HG02943 (cell line): Measurements from ENCODE around the gene FLT4.
"Not testable (repeated sequence)": the region's sequence is repeated elsewhere in the genome, so short reads cannot be mapped to it uniquely, and the experiment has no call there.

Source experiments
- ATAC-seq: cut with Tn5 transposase; IDR thresholded peaks from one replicate; pipeline ENCODE4 v1.9.1; 2021; ENCODE audit warnings: mild to moderate bottlenecking, low read depth, moderate library complexity; ENCODE audit not compliant: unreplicated experiment

FLT4 gene

DNA sequence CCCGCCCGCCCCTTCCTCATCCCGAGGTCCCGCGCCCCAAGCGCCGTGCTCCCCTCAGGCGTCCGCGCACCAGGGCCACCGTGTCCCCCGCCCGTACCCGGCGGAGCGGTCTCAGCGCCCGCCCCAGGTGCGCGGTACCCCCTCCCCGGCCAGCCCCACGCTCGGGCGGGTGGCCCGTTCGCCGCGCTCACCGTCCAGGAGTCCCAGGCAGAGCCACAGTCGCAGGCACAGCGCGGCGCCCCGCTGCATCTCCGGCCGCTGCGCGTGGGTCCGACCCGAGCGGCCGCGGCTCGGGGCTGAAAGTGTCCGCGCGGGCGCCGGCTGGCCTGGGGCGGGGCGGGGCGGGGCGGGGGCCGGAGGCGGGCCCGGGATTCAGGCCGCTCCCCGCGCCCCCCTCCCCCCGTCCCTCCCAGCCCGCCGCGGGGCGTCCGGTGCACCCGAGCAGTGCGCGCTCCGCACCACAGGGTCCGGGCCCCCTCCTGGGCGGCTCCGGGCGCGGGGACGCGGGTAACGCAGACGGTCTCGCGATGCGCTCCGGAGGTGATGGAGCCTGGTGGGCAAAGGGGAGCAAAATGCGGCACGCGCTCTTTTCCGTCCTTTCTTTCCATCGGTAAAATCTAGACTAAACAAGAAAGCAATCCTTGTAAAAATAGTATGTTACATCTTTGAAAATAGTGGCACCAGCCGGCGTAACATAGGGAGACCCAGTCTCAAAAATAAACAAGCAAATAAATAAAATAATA is at the start of gene FLT4:
Gene FLT4, minus strand, starts transcription at position 304 of the 743 bp plus-strand sequence. Its CDS starts 55 bp downstream, at position 249.
- ATAC-seq: no peak

DNA sequence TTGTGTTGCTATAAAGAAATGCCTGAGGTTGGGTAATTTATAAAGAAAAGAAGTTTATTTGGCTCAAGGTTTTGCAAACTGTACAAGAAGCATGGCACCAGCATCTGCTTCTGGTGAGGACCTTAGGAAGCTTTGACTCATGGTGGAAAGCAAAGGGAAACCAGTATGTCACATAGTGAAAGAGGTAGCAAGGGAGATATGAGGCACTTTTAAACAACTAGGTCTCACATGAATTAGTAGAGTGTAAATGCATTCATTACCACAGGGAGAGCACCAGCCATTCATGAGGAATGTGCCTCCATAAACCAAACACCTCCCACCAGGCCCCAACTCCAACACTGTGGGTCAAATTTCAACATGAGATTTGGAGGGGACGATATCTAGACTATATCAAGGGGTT is 49.6 kb upstream of the FLT4 start:
- ATAC-seq: no peak

DNA sequence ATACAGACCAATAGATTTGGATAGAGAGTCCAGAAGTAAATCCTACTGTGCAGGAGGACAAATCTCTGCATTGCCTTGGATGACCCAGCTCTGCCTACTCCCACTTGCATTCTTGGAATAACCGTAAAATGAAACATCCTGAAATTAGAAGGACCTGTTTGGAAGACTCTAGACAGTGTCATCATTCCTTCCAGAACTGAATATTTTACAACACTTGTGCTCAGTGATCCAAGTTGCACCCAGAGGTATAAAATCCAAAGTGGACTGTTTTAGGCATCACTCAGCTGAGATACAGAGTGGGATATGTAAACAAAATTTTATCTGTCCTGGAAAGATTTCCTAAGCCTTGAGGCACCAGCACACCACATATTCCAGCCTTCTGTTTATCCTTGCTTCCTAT is 46.7 kb upstream of the FLT4 start:
- no peak for ATAC-seq

DNA sequence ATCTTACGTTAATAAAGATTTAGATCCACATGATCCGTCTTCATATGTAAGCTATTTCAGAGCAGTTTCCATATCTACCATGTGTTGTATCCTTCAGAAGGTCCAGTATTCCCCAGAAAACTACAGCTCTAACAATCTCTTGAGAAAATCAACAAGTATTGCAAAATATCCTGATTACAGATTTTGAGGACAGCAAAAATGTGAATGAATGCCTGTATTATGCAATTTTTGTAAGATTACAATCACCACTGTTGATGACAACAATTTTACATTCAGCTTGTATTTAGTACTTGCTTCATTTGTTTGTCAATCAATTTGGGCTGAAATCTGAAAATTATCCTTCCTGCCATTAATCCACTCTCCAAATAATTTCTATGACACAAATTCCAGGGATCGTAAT is 43.0 kb upstream of the FLT4 start:
- no peak for ATAC-seq

DNA sequence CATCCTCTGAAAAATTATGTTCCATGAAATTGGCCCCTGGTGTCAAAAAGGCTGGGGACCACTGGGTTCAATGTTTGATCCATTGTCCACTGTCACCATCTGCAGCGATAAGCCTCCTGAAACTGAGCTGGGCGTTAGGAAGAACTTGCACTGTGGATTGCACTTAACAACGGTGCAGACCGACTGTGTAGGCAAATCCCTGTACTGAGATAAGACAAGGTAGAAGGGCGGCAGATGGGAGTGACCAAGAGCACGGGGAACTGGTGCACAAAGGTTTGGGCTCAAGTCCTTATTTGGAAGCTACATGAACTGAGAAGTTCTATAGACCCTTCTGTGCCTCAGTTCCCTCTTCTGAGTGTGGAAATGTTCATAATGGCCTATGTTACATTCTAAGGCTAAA is 41.6 kb upstream of the FLT4 start:
- no peak for ATAC-seq

DNA sequence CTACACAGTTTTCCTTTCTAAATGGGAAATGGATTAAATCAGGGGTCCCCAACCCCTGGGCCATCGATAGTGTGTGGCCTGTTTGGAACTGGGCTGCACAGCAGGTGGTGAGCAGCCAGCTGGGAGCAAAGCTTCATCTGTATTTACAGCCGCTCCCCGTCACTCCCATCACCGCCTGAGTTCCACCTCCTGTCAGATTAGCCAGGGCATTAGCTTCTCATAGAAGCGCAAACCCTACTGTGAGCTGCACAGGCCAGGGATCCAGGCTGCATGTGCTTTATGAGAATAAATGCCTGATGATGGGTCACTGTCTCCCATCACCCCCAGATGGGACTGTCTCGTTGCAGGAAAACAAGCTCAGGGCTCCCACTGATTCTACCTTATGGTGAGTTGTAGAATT is 41.2 kb upstream of the FLT4 start:
- no peak for ATAC-seq

DNA sequence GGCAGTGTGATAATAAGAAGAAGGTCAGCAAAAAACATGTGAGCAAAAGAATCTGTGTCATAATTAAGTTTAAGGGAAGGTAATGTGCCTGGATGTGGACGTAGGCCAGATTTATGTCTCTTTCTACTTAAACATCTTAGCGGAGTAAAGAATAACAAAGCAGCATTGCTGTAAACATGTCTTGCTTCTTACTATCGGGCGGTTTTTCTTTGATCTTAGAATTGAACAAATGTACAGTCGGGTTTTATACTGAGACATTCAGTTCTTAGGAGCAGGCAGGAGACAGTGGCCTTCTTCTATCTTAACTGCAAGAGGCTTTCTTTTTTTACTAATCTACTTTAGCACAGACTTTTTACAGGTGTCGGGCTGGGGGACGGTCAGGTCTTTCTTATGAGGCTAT is 40.4 kb upstream of the FLT4 start:
- no peak for ATAC-seq

DNA sequence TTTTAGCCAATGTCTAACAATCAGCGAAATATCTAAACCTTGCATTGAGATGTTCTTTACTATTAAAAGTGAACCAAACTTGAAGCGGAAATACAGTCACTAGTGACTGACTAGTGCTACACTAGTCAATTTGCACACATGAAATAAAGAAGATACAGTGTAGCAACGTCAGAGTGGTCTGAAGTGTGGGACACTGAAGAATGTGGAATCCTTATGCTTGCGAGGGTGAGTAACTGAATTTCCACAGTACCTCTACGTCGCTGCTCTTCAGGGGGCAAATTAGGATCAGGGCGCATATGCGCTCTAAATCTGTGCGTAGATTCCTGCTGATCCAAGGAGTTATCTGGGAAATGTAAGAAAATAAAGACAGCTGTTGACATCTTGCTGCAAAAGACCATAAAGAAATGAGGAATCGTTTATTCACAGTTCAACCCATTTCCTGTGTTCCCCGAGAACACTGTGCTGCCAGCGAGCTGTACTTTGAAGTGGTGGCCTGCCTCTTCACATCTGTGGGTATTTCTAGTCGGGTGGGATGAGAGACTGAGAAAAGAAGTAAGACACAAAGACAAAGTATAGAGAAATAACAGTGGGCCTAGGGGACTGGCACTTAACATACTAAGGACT is 39.8 kb upstream of the FLT4 start:
- ATAC-seq: no peak

DNA sequence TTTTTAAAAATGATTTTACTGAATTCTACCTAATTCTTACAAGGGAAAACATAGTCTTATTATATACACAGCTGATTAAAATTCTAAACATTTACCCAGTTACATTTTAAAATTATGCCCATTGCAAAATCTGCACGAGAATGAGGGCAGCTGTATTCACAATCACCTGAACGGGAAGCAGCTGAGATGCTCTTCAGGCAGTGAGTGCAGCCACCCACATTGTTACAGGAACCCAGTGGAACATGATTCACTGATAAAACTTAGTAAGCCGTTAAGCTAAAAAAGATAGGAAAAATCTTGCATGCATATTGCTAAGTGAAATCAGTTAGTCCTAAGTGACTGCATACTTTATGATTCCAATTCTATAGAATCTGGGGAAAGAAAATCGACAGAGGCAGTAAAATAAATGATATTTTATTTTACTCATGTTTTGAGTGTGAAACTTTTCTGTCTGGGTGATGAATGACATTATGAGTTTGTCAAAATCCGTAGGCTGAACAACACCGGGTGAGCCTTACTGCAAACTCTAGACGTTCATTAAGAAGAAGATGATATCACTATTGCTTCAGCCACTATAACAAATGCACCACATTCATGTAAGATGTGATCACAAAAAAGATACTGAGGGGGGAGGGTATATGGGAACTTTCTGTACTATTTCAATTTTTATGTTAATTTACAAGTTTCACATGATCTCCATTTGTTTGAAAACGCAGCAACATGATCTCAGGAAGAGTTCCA is 39.1 kb upstream of the FLT4 start:
- no peak for ATAC-seq

DNA sequence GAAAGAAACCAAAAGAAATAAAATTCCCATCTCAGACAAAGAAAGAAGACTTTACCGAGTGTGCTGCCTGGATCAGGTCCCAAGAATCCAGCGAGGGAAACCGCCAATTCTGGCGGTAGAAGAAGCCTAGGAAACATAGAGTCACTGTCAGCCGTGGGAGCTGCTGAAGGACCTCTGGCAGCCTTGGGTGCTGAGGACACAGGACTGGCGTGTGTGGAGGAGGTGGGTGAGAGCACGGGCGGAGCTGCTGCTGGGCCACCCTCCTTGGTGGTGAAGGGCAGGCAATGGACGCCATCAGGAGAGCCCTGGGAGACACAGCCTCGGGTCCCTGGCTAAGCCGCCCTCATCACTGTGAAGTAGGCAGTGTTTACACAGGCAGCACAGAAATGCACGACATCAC is 37.4 kb upstream of the FLT4 start:
- ATAC-seq: not testable (repeated sequence)

DNA sequence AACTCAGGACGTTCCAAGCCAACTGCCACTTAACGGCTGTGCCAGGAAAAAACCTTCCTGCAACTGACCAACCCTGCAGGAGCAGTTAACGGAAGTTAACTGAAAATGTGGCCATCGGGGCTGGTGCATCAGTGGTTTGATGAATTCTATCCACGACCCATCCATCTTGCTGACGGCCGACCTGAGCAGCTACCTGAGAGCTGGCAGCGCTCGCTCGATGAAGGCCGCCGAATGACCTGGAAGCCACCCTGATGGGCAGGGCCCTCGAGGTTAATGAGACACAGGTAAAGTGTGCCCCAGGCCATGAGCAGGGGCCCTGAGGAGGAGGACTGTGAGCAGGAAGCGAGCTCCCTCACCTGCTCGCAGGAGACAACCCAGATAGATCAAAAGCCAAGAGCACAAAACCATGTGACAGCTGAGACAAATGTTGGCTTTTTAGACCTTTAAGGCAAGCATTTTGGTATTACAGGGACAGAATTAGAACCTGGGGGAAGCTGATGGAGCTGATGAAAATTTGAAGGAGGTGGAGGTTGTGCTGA is 35.3 kb upstream of the FLT4 start:
- ATAC-seq: no peak

DNA sequence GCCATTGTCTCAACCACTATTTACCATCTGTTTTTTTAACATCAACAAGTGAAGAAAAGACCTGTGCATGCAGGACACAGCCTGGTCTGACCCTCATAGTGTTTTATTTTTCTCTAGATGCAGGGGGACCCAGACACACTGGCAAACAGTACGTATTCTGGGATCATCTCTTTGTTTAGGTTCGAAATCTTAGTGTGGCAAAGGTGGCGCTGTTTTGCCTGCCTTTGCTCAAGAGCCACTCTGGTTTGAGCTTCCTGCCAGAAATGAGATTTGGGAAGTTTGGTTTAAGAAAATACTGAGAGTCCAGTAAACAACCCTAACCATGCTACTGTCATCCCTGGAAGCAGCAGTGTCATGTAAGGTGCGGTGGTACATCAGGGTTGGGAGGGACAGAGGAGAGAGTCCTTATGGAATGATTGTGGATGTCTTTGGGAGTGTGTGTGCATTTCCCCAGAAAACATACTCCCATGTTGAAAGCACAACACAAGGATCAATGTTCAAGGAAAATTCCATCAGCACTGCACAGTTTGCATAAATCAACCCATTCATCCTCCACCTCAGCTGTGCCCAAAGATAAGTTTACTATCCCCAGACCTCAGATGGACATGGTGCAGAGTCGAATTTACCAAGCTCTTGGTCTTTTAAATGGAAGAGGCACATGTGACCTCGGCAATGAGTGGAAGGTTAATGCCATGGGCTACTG is 34.0 kb upstream of the FLT4 start:
- no peak for ATAC-seq

DNA sequence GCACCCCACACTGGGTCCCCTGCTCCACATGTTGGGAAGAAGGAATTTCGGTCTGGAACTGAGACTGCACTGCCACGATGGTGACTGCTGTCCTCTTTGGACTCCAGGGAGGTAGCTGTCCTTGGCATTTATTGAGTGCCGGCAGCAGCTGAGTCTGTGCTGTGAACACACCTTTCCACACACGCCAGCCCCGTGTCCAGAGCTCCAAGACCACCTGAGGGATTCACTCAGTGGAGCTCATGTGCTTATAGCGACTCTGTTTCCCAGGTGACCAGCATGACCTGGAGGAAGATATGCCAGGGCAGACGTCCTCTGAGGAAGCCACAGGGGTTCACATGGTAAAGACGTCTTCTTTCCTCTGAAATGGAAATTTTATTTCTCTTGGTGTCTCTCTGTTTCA is 33.2 kb upstream of the FLT4 start:
- no peak for ATAC-seq

DNA sequence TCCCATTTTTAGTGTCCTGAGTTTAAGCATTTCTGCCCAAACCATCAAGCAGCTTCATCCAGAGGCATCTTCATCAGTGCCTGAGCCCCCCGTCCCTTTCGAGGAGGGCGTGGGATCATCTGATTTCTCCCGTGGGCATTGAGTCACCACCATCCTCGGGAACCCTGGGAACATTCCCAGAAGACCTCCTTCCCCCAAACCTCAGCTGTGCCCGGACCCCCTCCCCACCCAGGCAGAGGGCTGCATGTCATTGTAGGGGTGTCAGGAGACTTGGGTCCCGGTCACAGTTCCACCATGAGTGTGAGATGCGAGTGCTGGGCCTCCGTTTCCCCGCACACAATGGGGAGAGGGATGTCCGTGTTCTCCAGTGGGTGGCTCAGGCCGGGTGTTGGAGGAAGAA is 32.6 kb upstream of the FLT4 start:
- ATAC-seq: not testable (repeated sequence)

DNA sequence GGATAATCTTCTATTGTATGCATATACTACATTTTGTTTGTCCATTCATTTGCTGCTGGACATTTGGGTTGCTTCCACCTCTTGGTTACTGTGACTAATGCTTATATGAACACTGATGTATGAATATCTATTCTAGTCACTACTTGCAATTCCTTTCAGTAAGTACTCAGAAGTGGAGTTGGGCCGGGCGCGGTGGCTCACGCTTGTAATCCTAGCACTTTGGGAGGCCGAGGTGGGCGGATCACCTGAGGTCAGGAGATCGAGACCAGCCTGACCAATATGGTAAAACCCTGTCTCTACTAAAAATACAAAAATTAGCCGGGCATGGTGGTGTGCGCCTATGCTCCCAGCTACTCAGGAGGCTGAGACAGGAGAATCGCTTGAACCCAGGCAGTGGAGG is 28.9 kb upstream of the FLT4 start:
- not testable (repeated sequence) for ATAC-seq

DNA sequence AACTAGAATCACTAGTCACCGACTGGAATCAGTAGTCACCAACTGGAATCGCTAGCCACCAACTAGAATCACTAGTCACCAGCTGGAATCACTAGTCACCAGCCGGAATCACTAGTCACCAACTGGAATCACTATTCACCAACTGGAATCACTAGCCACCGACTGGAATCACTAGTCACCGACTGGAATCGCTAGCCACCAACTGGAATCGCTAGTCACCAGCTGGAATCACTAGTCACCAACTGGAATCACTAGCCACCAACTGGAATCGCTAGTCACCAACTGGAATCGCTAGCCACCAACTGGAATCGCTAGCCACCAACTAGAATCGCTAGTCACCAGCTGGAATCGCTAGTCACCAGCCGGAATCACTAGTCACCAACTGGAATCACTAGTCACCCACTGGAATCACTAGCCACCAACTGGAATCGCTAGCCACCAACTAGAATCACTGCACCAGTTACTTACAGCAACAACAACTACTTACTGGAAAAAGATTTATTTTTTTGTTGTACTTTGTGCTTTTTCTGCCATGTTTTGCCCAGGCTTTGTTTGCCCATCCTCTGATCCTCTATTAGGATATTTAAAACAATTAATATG is 25.7 kb upstream of the FLT4 start:
- ATAC-seq: no peak

DNA sequence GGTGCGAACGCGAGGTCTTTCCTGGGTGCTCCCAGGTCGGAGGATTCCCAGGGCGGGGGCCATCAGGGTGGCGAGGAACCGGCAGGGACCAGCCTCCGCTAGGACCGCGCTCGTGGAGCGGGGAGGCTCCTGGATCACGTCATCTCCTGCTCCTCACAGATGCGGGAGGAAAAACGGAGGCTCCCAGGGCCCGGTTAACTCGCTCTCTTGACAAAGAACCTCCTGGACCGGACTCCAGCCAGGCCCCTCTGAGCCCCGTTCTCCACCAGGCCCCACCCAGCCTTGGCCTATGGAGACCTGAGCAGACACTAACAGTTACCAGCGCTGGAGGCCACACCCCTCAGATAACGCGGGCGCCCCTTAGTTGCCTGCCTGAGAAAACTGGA is 24.7 kb upstream of the FLT4 start:
- not testable (repeated sequence) for ATAC-seq

DNA sequence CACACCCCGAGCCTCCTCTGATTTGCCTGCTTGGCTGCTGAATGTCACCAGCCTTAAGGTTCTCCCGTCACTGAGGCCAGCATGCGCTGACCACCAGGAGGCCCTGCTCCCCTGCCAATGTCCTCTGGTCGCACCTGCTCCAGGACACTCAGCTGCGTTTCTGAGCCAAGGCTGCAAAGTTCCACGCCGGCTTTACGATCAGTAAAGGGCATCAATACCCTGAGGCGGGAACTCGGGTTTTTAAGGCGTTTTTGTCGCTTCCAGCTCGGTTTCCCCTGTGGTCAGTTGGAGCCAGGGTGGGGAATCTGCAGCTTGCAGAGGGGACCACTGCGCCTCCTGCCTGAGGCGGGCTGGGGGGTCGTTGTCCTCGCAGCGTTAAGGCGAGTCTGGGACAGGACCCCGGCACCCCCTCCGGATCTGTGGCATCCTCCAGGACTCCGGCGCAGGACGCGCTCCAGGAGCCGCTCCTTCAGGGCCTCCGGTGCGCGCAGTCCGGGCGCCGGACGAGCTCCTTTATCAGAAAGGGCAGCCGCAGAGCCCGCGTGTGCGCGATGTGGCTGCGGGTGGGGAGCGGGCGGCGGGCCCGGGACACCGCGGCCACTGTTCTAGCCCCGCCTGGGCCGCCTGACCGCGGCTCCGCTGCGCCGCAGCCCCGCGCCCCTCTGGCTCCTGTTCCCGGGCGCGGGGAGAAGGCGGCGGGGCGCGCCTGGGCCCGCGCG is 24.1 kb upstream of the FLT4 start:
- ATAC-seq: no peak

DNA sequence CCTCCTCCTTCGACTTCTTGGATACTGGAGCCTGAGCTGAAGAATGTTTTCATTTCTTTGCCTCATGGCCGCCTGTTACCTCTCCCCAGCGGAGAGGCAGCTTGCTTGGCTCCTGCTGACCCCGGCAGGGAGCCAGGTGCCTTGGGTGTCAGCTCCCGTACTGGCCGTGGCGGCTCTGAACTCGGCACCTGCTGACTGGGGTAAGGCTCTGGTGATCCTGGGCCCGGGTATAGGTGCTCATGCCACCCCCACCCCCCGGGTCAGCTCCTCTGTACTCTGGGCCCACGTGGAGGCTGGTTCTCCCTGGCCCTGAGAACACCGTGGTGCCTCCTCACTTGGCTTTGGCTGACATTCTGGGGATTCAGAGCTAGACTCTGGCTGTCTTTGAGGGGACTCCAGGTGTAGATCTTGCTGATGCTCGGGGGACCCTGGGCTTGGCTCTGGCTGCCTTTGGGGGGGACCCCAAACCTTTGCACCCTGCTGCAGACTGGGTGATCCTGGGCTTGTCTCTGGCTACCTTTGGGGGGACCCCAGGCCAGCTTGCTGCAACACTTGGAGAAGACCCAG is 22.6 kb upstream of the FLT4 start:
- not testable (repeated sequence) for ATAC-seq
